Dendritic cell treated with granulocyte-macrophage colony-stimulating factor and Interleukin-4, amounts not matched to agents 40 ng/mL and 50 ng/mL, for 4 days (primary cell): ENCODE data around the gene SERPINE2.

Experiments
- H3K27ac Mint-ChIP-seq: one replicate; pipeline ENCODE4 v1.8.0; 2022; ENCODE audit warnings: mild to moderate bottlenecking, mixed read lengths
- H3K27me3 Mint-ChIP-seq: one replicate; pipeline ENCODE4 v1.8.0; 2022; ENCODE audit warnings: mild to moderate bottlenecking, mixed read lengths
- H3K36me3 Mint-ChIP-seq: one replicate; pipeline ENCODE4 v1.8.0; 2022; ENCODE audit warnings: low read depth, mixed read lengths
- H3K4me1 Mint-ChIP-seq: one replicate; pipeline ENCODE4 v1.8.0; 2022; ENCODE audit warnings: low read depth, mixed read lengths
- H3K4me3 Mint-ChIP-seq: one replicate; pipeline ENCODE4 v1.8.0; 2022; ENCODE audit warnings: mild to moderate bottlenecking, moderate library complexity, mixed read lengths
- H3K9me3 Mint-ChIP-seq: one replicate; pipeline ENCODE4 v1.8.0; 2022; ENCODE audit warnings: mixed read lengths
- intact Hi-C: fragments of 100-400 bp; cut with micrococcal nuclease; formaldehyde crosslinking; loops from one replicate; pipeline ENCODE4 v1.15.0; 2022

The SERPINE2 gene

DNA sequence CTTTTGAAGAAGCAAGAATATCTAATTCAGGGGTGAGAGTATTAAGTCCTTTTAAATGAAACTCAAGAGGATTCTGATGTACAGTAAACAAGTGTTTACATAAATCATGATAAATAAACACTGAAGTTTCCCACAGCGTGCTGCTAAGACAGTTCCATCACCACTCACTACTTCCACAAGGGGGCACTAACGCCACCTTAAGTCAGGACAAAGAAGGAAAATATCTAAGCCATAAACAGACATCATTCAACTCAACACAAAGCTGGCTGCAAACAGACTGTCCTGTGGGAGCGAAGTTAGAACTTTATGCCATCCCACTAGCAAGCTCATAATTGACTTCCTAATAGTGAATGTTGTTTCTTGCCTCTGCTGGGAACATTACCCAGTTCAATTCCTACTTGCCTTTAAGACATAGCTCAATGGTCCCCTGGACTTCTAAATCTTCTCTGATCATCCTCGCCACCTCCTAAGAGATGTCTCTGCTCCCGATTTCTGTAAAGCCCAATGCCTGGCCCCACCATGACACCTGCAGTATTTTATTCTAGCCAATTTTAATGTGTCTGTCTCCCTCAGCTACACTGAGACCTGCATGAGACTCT is 45.4 kb downstream of the SERPINE2 start:
- no peak overlapping the region for H3K27ac Mint-ChIP-seq

DNA sequence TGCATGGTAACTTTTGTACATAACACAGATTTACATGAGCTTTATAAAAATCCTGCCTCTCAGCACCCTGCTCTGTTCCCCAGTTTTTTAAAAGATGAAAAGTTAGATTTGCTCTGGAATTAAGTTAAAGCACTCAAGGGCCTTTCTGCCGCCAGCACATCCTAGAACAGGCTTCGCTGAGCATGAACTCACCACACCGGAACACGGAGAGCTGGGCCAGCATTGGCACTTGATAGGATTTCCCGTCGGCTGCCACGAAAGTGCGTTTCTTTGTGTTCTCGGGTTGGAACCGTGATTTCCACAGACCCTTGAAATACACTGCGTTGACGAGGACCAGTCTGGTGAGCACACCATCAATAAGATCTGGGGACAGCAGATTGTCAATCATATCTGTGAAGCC is 47.5 kb downstream of the SERPINE2 start:
- Mint-ChIP-seq H3K9me3 (no peaks in the 10 kb centered on the region), H3K36me3 (no peaks in the 10 kb centered on the region), H3K27ac (no peak overlapping the region), H3K4me1 (no peaks in the 10 kb centered on the region), H3K27me3 (no peaks in the 10 kb centered on the region), H3K4me3 (no peak overlapping the region)
- intact Hi-C loops, result loop anchor here (5.0 to 10.0 kb wide), 2 partner anchors 209 to 1663 kb away; no protein-coding TSS in a partner anchor

More for the DNA sequence above, 45.4 kb downstream of the SERPINE2 start:
- H3K9me3 Mint-ChIP-seq, result no peaks in the 10 kb centered on the region
- no peaks in the 10 kb centered on the region for H3K4me1 Mint-ChIP-seq
- intact Hi-C loops, result loop anchor here (1.0 to 10.0 kb wide), 3 partner anchors 211 to 1661 kb away; no protein-coding TSS in a partner anchor
- H3K27me3 Mint-ChIP-seq, result no peaks in the 10 kb centered on the region
- no peaks in the 10 kb centered on the region for H3K36me3 Mint-ChIP-seq
- no peak overlapping the region for H3K4me3 Mint-ChIP-seq

DNA sequence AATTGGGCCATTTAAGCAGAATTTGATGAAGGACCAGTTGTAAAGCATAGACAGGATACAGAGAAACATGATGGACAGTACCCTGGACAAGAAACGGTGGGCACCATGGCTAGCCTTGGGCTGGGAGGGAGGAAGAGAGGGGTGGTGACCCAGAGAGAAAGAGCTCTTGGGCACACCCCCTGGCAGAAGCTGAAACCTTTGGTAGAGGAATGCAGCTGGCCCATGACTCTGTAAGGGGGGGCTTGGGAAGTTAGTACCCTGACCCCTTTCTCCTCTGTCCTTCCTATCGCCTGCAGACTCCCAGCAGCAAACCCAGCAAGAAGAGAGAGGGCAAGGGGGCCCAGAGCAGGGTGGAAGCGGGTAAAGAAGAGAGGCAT is 49.2 kb downstream of the SERPINE2 start:
- Mint-ChIP-seq H3K36me3 (no peaks in the 10 kb centered on the region), H3K27me3 (no peaks in the 10 kb centered on the region), H3K4me1 (no peaks in the 10 kb centered on the region), H3K4me3 (no peak overlapping the region), H3K9me3 (no peaks in the 10 kb centered on the region), H3K27ac (no peak overlapping the region)
- intact Hi-C loops, result loop anchor here (5.0 to 10.0 kb wide), 2 partner anchors 208 to 1665 kb away; no protein-coding TSS in a partner anchor

DNA sequence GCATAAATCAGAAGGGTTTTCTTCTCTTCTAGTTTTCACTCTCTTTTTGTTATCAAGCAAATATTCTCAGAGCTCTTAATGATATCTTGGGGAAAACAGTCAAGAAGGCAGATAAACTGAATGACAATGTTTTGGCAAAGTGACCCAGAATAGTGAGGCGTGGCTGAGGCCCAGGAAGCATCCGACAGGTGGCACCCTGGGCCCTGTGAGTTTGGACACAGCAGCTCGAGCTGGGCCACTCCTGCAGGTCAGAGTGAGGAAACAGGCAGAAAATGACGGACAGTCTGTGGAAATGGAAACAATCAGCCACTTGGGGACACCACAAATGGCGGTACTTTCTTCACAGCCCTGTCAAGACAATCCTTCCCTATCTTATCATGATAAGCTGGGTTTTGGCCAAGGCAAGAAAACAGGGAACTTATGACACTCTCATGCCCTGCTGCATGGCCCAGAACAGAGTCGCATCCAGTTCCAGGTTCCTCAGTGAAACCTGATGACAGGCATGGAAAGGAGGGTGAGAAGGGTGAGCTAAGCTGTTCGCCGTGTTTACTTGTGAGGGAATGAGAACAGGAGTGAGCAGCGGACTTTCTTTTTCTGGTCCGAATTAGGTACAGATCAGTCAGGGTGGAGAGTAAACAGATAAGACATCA is 49.8 kb downstream of the SERPINE2 start:
- Mint-ChIP-seq H3K36me3 (no peaks in the 10 kb centered on the region), H3K27me3 (no peaks in the 10 kb centered on the region), H3K9me3 (no peaks in the 10 kb centered on the region), H3K27ac (no peak overlapping the region), H3K4me1 (no peaks in the 10 kb centered on the region), H3K4me3 (no peak overlapping the region)
- intact Hi-C loops, result no loop called here

DNA sequence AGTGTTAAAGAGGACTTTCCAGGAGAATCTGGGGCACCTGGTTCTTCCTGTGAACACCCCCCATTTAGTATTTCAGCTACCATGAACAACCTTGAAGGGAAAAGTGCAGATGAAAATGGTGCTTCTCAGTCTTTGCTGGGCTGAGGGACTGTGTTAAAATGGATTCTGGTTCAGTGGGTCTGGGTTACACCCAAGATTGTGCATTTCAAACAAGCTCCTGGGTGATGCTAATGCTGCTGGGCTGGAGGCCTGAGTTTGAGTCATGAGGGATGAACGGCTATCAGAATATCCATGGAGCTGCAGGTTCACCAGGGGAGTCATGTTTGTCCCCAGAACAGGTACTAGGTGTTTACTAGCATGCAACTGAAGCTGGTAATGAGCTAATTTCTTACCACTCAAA is 57.8 kb downstream of the SERPINE2 start:
- Mint-ChIP-seq H3K36me3 (no peaks in the 10 kb centered on the region), H3K9me3 (no peaks in the 10 kb centered on the region), H3K4me1 (no peaks in the 10 kb centered on the region), H3K27me3 (no peaks in the 10 kb centered on the region), H3K27ac (no peak overlapping the region), H3K4me3 (no peak overlapping the region)
- intact Hi-C loops, result no loop called here

DNA sequence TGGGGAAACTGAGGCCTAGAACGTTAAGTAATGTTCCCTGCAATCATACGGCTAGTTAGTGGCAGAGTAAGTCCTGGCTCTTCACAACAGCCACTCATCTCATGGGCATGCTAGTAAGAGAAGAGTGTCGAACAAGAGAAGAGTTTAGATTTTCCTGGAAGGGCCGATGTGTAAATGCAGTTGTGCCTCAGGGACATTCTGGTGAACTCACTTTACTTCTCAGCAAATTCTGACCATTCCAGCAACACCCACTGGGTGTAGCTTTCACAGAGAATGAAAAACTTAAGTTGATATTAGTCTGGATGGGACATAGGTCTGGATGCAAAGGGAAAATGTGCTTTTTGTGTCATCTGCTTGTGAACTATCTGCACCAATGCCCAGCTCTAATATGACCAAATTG is 58.3 kb downstream of the SERPINE2 start:
- intact Hi-C loops, result no loop called here
- no peaks in the 10 kb centered on the region for H3K9me3 Mint-ChIP-seq
- no peaks in the 10 kb centered on the region for H3K36me3 Mint-ChIP-seq
- H3K4me1 Mint-ChIP-seq, result no peaks in the 10 kb centered on the region
- H3K27ac Mint-ChIP-seq, result no peak overlapping the region
- no peak overlapping the region for H3K4me3 Mint-ChIP-seq
- H3K27me3 Mint-ChIP-seq, result no peaks in the 10 kb centered on the region

DNA sequence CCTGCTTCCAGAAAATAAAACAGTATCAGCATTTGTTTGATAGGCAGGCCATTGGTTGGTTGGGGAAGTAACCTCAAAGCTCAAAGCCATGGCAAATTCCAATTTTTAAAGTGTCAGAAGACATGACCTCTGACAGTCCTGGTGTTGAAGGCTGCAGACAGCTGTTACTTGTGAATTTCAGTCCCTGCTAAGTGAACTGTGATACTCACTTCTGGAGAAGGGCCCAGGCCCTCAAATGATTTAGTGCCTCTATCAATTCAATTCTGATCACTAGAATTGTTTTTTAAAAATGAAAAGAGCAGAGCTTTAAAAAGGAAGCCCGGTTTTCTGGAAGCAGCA is 58.7 kb downstream of the SERPINE2 start:
- no peak overlapping the region for H3K4me3 Mint-ChIP-seq
- intact Hi-C loops, result no loop called here
- no peaks in the 10 kb centered on the region for H3K27me3 Mint-ChIP-seq
- H3K36me3 Mint-ChIP-seq, result no peaks in the 10 kb centered on the region
- no peaks in the 10 kb centered on the region for H3K9me3 Mint-ChIP-seq
- H3K27ac Mint-ChIP-seq, result no peak overlapping the region
- H3K4me1 Mint-ChIP-seq, result no peaks in the 10 kb centered on the region

DNA sequence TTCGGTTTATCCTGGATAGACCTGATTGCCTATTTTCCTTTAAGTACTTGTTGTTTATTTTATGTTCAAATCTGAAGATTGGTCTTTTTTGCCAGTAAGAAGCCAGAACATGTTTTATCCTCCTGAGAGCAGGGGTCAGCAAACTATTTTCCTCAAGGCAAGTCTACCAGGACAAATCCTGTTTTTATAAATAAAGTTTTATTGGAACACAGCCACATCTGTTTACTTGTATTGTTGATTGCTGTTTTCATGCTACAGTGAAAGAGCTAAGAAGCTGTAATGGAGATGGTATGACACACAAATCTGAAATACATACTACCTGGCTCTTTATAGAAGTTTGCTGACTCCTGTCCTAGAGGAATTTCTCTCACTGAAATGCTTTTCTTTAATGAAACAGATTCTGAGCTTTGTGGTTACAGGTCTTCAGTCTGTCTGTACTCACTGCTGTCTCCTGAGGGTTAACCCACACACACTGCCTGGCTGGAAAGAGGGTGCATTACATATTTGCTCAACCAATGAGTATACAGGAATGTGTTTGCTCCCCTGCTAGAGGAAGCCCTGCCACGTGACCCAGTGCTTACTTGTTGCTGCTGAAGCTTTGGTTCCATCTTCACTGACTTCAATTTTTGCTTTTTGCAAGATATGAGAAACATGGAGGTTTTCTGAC is 59.2 kb downstream of the SERPINE2 start:
- Mint-ChIP-seq H3K27ac (no peak overlapping the region), H3K36me3 (no peaks in the 10 kb centered on the region), H3K27me3 (no peaks in the 10 kb centered on the region), H3K9me3 (no peaks in the 10 kb centered on the region), H3K4me3 (no peak overlapping the region), H3K4me1 (no peaks in the 10 kb centered on the region)
- intact Hi-C loops, result no loop called here

DNA sequence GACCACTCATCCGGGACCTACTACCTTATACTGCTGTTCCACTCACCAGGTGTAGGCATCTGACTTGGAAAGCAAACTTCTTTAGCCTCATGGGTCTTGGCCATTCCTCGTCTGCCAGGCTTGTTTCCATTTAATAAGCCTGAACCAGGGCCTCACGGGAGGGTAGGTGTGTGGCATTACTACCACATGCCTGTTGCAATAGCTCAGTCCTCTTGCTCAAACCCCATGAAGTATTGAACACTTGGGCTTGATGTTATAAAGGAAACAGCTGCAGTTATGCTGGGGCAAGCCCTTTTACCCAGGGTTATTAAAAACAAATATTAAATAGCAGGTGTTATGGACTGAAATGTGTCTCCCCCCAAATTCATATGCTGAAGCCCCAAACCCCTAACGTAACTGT is 60.6 kb downstream of the SERPINE2 start:
- H3K27ac Mint-ChIP-seq, result no peak overlapping the region
- H3K9me3 Mint-ChIP-seq, result no peaks in the 10 kb centered on the region
- no peak overlapping the region for H3K4me3 Mint-ChIP-seq
- H3K4me1 Mint-ChIP-seq, result no peaks in the 10 kb centered on the region
- intact Hi-C loops, result no loop called here
- H3K27me3 Mint-ChIP-seq, result no peaks in the 10 kb centered on the region
- no peaks in the 10 kb centered on the region for H3K36me3 Mint-ChIP-seq

DNA sequence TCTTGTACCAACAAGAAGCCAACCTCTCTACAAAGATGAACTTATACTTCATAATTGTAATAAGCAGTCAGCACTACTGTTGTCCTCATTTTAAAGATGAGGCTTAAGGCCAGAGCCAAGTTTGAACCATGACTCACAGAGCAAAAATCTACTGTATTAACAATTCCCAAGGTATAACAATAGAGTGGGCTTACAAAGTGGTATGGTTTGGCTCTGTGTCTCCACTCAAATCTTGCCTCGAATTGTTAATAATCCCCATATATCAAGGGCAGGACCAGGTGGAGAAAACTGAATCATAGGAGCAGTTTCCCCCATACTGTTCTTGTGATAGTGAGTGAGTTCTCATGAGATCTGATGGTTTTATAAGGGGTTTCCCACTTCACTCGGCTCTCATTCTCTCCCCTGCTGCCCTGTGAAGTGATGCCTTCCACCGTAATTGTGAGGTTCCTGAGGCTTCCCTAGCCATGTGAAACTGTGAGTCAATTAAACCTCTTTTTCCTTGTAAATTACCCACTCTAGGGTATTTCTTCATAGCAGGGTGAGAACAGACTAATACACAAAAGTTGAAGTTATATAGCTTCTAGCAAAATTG is 62.4 kb downstream of the SERPINE2 start:
- no peaks in the 10 kb centered on the region for H3K9me3 Mint-ChIP-seq
- H3K36me3 Mint-ChIP-seq, result peaks cover 2% of the 10 kb centered on the region
- no peak overlapping the region for H3K4me3 Mint-ChIP-seq
- intact Hi-C loops, result no loop called here
- H3K4me1 Mint-ChIP-seq, result no peaks in the 10 kb centered on the region
- H3K27ac Mint-ChIP-seq, result no peak overlapping the region
- no peaks in the 10 kb centered on the region for H3K27me3 Mint-ChIP-seq

DNA sequence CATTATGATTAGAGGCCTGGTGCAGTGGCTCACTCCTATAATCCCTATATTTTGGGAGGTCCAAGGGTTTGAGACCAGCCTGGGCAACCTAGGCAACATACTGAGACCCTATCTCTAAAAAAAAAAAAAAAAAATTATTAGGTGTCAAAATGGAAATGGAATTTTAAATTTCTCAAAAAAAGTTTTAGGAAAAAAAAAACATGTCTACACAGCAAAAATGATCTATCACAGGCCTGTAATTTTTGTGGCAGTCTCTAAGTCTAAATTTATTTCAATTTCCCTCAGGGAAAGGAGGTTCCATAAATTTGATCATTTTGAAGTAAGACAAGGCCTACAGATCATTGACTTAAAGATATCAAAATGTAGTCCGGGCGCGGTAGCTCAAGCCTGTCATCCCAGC is 65.5 kb downstream of the SERPINE2 start:
- no peaks in the 10 kb centered on the region for H3K9me3 Mint-ChIP-seq
- no peaks in the 10 kb centered on the region for H3K27me3 Mint-ChIP-seq
- no peak overlapping the region for H3K4me3 Mint-ChIP-seq
- no peak overlapping the region for H3K27ac Mint-ChIP-seq
- H3K4me1 Mint-ChIP-seq, result no peaks in the 10 kb centered on the region
- intact Hi-C loops, result no loop called here
- H3K36me3 Mint-ChIP-seq, result peaks cover 12% of the 10 kb centered on the region

DNA sequence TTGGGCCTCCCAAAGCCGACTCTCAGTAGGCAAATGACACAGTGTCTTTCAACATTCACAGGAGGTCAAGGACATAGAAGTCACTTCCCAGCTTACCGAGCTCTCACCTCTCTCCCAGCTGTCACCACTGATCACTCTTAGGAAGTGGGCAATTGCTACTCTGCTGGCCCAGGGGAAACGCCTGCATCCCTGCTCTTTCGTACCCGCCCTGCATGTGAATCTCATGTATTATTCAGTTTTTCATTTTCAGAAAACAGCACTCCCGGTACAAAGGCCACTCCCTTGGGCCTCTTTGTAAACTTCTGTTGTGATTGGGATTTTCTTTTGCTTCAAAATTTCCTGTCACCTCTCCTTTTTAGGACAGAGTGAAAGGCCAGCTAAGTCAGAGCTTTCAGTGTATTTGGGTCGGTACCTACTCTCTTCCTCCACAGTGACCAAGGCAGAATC is 66.4 kb downstream of the SERPINE2 start:
- Mint-ChIP-seq H3K27me3 (no peaks in the 10 kb centered on the region), H3K4me3 (no peak overlapping the region), H3K36me3 (peaks cover 21% of the 10 kb centered on the region), H3K9me3 (no peaks in the 10 kb centered on the region), H3K27ac (no peak overlapping the region), H3K4me1 (no peaks in the 10 kb centered on the region)
- intact Hi-C loops, result no loop called here

DNA sequence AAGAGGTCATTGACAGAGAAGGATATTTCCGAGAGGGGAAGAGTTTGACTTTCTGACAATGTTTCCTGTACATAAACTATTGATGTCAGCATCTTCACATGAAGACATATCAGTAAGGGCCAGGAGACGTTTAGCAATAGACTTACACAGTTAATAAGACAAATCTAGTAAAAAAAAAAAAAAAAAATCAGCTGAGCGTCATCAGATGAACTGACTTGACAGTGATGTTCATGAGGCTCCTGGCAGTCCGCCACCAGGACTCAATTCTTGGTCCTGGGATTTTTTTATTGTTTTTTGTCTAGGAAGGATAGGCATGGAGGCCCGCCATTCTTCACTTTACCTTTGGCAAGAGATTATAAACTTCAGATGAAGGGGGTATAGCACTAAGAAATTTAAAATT is 67.4 kb downstream of the SERPINE2 start:
- peaks cover 30% of the 10 kb centered on the region for H3K36me3 Mint-ChIP-seq
- no peak overlapping the region for H3K27ac Mint-ChIP-seq
- H3K9me3 Mint-ChIP-seq, result no peaks in the 10 kb centered on the region
- no peak overlapping the region for H3K4me3 Mint-ChIP-seq
- H3K4me1 Mint-ChIP-seq, result no peaks in the 10 kb centered on the region
- intact Hi-C loops, result no loop called here
- no peaks in the 10 kb centered on the region for H3K27me3 Mint-ChIP-seq

DNA sequence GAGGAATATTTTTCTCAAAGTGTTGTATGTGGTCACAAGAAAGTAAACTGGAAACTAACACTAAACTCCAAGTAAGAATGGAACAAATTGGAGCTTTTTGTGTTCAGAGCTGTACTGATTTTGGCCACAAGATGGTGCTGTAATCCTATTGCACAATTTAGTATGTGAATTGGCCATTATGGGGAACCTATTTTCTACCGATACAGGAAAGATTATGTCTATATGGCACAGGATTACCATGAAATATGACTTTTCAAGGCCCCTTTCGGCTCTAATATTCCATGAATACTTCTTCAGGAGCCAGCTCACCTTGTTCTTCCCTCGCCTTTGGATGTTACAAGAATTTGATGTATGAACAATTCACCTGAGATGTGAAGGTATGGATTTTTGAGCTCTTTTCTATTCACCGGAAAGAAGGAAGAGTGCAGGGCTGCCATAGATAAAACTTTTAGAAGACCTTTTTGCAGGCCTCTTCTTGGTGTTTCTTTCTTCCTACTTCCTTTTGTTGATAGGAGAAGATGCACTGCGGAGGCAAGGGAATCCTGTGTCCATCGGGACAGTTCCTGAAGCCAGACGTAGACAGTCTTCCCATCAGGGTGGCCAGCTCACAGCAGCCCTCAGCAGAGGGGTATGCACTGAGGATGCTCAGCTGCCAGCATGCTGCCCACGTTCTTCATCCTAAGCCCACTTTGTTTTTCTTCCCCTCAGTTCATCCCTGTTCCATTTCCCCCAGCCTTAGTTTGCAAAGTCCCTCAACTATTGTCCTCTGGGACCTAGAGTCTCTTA is 68.5 kb downstream of the SERPINE2 start:
- H3K4me3 Mint-ChIP-seq, result no peak overlapping the region
- H3K36me3 Mint-ChIP-seq, result peaks cover 42% of the 10 kb centered on the region
- H3K27ac Mint-ChIP-seq, result no peak overlapping the region
- no peaks in the 10 kb centered on the region for H3K4me1 Mint-ChIP-seq
- intact Hi-C loops, result loop anchor here (1.0 kb wide), 1 partner anchor 314 kb away; no protein-coding TSS in a partner anchor
- no peaks in the 10 kb centered on the region for H3K9me3 Mint-ChIP-seq
- no peaks in the 10 kb centered on the region for H3K27me3 Mint-ChIP-seq
